ENCODE measurements around the gene KIF5A. TPM values are rescaled to one million over a fixed set of nuclear protein-coding genes. Genes with fewer than 3 reads are reported as not detected.

Gene KIF5A
- polyA plus RNA-seq, 3 donors: 0.01 TPM; not detected in 2

DNA sequence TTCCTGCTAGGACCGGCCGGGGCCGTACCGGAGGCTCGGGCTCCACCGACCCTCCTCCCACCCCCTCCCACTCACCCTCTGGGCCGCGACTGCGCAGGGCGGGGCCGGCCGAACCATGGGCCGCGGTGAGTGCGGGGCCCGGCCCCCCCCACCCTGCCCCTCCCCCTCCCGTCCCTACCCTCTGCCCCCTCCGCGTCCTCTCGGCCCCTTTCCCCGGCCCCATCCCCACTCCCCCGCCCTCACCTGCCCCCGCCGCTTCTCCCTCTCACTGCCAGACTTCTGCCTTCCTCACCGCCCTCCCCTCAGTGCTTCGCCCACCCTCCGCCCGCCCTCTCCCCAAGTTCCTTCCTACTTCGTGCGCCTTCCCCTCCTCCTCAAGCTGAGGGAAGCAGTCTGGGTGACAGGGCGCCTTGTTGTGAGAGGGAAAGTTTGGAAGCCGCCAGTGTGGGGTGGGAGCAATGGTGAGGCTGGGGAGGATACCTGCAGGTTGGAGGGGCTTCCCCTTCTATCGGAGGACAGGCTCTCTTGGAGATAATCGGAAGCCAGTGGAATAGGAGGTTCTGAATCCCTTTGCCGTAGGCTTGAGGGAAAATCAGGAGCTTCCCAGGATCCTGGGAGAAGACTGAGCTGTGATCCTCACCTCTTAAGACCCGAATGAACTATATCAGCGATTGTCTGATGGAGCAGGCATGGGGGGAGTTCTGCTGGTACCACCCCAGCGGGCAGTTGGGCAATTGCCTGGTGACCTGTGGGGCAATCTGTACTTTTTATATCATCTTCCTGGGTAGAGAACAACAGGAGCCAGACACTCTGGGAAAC, 26.7 kb upstream of the KIF5A start:
- Histone ChIP-seq H3K27ac (ENCODE audit: low read depth in 1 of 2, low read length in 2 of 2) (peak overlapping the region; percentile 96 to 99), H2AFZ (ENCODE audit: insufficient read depth, low read depth, low read length, poor library complexity, severe bottlenecking) (peak overlapping the region; percentile 42), H4K20me1 (ENCODE audit: insufficient read depth, low read length) (peaks cover 72% of the 10 kb centered on the region), H3K9ac (ENCODE audit: insufficient read depth, low read length, poor library complexity, severe bottlenecking) (peak overlapping the region; percentile 76), H3K9me3 (replicated peaks in 1 of 2; ENCODE audit: control insufficient read depth in 1 of 2, insufficient read depth in 1 of 2, low read length in 2 of 2) (no peaks in the 10 kb centered on the region), H3K79me2 (ENCODE audit: insufficient read depth, low read length) (peaks cover 66% of the 10 kb centered on the region), H3K4me1 (ENCODE audit: control insufficient read depth in 1 of 2, insufficient read depth in 2 of 2, low read length in 2 of 2) (peaks cover 50 to 58% of the 10 kb centered on the region in 2 donors), H3K36me3 (replicated peaks in 1 of 2; ENCODE audit: control insufficient read depth in 1 of 2, insufficient read depth in 2 of 2, low read length in 2 of 2) (peaks cover 43 to 44% of the 10 kb centered on the region in 2 donors), H3K4me2 (replicated peaks; ENCODE audit: extremely low read depth, low read length, poor library complexity, severe bottlenecking) (peak overlapping the region; percentile 98), H3K4me3 (replicated peaks in 1 of 3; ENCODE audit: low read depth in 2 of 3, low read length in 3 of 3) (peak overlapping the region; percentile 66 to 98 (median 75)), H3K27me3 (ENCODE audit: control insufficient read depth in 2 of 2, insufficient read depth in 2 of 2, low read length in 2 of 2) (no peaks in the 10 kb centered on the region)
- peaks cover 0 to 2% (median 0%) of the 10 kb centered on the region in 7 donors for H3K9me3 Mint-ChIP-seq
- H3K27me3 Mint-ChIP-seq (ENCODE audit: low read depth in 3 of 3): peaks cover 0 to 1% (median 0%) of the 10 kb centered on the region in 3 donors
- peak overlapping the region; percentile 97 to 99 (median 99) for H3K27ac Mint-ChIP-seq
- H3K36me3 Mint-ChIP-seq: peaks cover 43 to 51% of the 10 kb centered on the region in 2 donors
- H3K4me3 Mint-ChIP-seq: peak overlapping the region; percentile 99
- H3K4me1 Mint-ChIP-seq: peaks cover 45% of the 10 kb centered on the region
- intact Hi-C loops (cut with micrococcal nuclease): loop anchor here (5.0 kb wide), 3 partner anchors 36 to 414 kb away; partner anchors contain the start of genes ARHGAP9 (in 1 of the 2) and MARS1 (in 1 of the 2)
- TF ChIP-seq, protein P1, sequence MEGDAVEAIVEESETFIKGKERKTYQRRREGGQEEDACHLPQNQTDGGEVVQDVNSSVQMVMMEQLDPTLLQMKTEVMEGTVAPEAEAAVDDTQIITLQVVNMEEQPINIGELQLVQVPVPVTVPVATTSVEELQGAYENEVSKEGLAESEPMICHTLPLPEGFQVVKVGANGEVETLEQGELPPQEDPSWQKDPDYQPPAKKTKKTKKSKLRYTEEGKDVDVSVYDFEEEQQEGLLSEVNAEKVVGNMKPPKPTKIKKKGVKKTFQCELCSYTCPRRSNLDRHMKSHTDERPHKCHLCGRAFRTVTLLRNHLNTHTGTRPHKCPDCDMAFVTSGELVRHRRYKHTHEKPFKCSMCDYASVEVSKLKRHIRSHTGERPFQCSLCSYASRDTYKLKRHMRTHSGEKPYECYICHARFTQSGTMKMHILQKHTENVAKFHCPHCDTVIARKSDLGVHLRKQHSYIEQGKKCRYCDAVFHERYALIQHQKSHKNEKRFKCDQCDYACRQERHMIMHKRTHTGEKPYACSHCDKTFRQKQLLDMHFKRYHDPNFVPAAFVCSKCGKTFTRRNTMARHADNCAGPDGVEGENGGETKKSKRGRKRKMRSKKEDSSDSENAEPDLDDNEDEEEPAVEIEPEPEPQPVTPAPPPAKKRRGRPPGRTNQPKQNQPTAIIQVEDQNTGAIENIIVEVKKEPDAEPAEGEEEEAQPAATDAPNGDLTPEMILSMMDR (IDR thresholded peaks at IDR 0.05): no peak
- peak; percentile 68 to 88 (median 78) for DNase-seq
- WGBS (ENCODE audit: insufficient coverage): 0% methylated on average over 7 of the region's 38 CpGs

DNA sequence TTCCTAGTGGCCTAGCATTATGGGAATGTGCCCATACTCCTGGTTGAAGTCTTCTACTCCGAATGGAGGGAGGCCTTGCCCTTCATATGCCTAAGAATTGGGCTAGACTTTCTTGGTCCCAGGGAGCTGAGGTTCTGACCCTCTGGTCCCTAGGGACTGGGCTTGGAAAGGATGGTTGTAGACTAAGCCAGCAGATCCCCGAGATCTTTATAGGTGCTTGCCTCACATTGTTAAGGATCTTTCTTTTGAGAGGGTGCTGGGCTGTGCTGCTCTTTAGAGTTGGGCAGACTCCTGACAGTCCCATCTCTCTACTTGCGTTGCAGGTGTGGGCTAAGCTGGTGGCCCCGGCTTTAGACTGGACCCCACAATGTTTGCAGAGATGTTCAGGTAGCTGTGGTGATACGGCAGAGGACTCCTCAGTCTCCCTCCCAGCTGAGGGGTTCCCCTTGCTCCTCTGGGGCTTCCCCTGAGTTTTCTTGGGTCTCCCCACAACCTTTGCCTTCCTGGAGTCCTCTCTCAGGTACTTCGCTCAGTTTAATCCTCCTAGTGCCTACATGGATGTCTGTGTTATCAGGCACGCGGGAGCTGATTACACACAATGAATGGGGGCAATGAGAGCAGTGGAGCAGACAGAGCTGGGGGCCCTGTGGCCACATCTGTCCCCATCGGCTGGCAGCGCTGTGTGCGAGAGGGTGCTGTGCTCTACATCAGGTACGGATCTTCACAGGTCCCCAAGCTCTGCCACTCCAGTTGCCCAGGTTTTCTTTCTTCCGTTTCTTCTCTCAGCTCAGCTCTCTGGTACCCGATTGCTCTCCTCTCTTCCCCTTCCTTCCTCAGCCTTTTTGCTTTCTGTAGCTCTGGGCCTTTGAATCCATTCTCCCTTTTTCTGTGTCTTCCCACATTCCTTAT, 25.9 kb upstream of the KIF5A start:
- intact Hi-C loops (cut with micrococcal nuclease): loop anchor here (5.0 kb wide), 3 partner anchors 37 to 413 kb away; partner anchors contain the start of genes ARHGAP9 (in 1 of the 2) and MARS1 (in 1 of the 2)
- peaks cover 0 to under 1% (median 0%) of the 10 kb centered on the region in 3 donors for H3K27me3 Mint-ChIP-seq (ENCODE audit: low read depth in 3 of 3)
- TF ChIP-seq, protein P1 (IDR thresholded peaks at IDR 0.05): no peak
- peak overlapping the region; percentile 97 to 99 (median 99) for H3K27ac Mint-ChIP-seq
- peaks cover 0 to 2% (median 0%) of the 10 kb centered on the region in 7 donors for H3K9me3 Mint-ChIP-seq
- H3K4me1 ChIP-seq (ENCODE audit: control insufficient read depth in 1 of 2, insufficient read depth in 2 of 2, low read length in 2 of 2): peaks cover 41 to 50% of the 10 kb centered on the region in 2 donors
- H3K36me3 ChIP-seq (replicated peaks in 1 of 2; ENCODE audit: control insufficient read depth in 1 of 2, insufficient read depth in 2 of 2, low read length in 2 of 2): peaks cover 47 to 50% of the 10 kb centered on the region in 2 donors
- peak overlapping the region; percentile 98 for H3K4me2 ChIP-seq (replicated peaks; ENCODE audit: extremely low read depth, low read length, poor library complexity, severe bottlenecking)
- peak overlapping the region; percentile 99 for H3K4me3 Mint-ChIP-seq
- WGBS (ENCODE audit: insufficient coverage): 78% methylated on average over 12 of the region's 14 CpGs
- H3K27ac ChIP-seq (ENCODE audit: low read depth in 1 of 2, low read length in 2 of 2): peak overlapping the region; percentile 91 to 99
- no peak overlapping the region for H2AFZ ChIP-seq (ENCODE audit: insufficient read depth, low read depth, low read length, poor library complexity, severe bottlenecking)
- no peaks in the 10 kb centered on the region for H3K9me3 ChIP-seq (replicated peaks in 1 of 2; ENCODE audit: control insufficient read depth in 1 of 2, insufficient read depth in 1 of 2, low read length in 2 of 2)
- H3K79me2 ChIP-seq (ENCODE audit: insufficient read depth, low read length): peaks cover 58% of the 10 kb centered on the region
- peaks cover 37% of the 10 kb centered on the region for H3K4me1 Mint-ChIP-seq
- H3K27me3 ChIP-seq (ENCODE audit: control insufficient read depth in 2 of 2, insufficient read depth in 2 of 2, low read length in 2 of 2): no peaks in the 10 kb centered on the region
- no peak for DNase-seq
- peaks cover 42 to 55% of the 10 kb centered on the region in 2 donors for H3K36me3 Mint-ChIP-seq
- peak overlapping the region; percentile 66 to 98 (median 75) for H3K4me3 ChIP-seq (replicated peaks in 1 of 3; ENCODE audit: low read depth in 2 of 3, low read length in 3 of 3)
- peaks cover 72% of the 10 kb centered on the region for H4K20me1 ChIP-seq (ENCODE audit: insufficient read depth, low read length)
- H3K9ac ChIP-seq (ENCODE audit: insufficient read depth, low read length, poor library complexity, severe bottlenecking): peak overlapping the region; percentile 76

All from CD14-positive monocyte (primary cell).